Measurements from ENCODE around the gene XRCC1.

DNA sequence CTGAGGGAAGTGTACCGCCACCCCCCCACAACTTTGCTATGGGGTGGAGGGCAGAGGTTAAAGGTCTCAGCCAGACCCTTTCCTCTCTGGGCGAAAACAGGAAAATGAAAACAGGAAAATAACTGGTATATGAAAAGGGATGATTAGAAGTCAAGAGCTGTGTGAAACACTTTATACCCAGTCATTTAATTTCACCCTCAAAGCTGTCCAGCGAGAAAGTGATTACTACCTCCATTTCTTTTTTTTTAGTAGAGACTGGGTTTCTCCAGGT lies 70.2 kb downstream of the XRCC1 start:
- TF ChIP-seq, protein P1, sequence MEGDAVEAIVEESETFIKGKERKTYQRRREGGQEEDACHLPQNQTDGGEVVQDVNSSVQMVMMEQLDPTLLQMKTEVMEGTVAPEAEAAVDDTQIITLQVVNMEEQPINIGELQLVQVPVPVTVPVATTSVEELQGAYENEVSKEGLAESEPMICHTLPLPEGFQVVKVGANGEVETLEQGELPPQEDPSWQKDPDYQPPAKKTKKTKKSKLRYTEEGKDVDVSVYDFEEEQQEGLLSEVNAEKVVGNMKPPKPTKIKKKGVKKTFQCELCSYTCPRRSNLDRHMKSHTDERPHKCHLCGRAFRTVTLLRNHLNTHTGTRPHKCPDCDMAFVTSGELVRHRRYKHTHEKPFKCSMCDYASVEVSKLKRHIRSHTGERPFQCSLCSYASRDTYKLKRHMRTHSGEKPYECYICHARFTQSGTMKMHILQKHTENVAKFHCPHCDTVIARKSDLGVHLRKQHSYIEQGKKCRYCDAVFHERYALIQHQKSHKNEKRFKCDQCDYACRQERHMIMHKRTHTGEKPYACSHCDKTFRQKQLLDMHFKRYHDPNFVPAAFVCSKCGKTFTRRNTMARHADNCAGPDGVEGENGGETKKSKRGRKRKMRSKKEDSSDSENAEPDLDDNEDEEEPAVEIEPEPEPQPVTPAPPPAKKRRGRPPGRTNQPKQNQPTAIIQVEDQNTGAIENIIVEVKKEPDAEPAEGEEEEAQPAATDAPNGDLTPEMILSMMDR (IDR thresholded peaks at IDR 0.05), result no peak
- no peak for TF ChIP-seq ZFX (IDR thresholded peaks at IDR 0.05; ENCODE audit: borderline replicate concordance)

Measured in 22Rv1 (cell line).